ENCODE measurements around the gene PTPN14.

DNA sequence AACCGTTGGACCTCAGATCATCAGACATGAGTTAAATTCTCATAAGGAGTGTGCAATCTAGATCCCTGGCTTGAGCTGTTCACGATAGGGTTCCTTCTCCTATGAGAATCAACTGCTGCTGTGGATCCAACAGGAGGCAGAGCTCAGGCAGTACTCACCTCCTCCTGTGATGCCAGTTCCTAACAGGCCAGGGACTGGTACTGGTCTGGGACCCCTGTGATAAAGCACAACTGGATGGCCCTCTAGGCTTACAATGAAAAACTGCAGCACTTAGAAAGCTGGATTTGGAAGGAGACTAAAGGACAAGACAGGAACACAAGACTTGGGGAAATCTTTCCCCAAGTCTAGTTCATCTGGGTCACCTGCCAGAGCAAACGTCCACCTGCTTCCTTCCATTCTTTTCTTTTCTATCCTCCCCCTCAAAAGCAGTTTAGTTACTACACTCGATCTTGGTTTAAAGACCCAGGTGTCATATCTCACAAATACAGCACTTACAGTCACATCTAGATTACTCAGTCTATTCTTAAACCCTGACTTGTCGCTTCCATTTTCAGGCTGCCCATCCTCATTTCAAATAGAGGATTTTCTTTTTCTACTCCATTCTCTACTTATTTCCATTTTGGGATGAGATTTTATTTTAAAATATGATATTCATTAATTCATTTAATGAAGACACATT is 59.8 kb downstream of the PTPN14 start:
- no peak for TF ChIP-seq TEAD4 (CRISPR knock-in tag; IDR thresholded peaks at IDR 0.05)
- TF ChIP-seq, protein P1, sequence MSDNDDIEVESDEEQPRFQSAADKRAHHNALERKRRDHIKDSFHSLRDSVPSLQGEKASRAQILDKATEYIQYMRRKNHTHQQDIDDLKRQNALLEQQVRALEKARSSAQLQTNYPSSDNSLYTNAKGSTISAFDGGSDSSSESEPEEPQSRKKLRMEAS (CRISPR knock-in tag; IDR thresholded peaks at IDR 0.05), result no peak
- no peak for TF ChIP-seq SP1 (CRISPR knock-in tag; conservative IDR thresholded peaks at IDR 0.05)
- TF ChIP-seq, protein P2, sequence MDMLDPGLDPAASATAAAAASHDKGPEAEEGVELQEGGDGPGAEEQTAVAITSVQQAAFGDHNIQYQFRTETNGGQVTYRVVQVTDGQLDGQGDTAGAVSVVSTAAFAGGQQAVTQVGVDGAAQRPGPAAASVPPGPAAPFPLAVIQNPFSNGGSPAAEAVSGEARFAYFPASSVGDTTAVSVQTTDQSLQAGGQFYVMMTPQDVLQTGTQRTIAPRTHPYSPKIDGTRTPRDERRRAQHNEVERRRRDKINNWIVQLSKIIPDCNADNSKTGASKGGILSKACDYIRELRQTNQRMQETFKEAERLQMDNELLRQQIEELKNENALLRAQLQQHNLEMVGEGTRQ (CRISPR knock-in tag; IDR thresholded peaks at IDR 0.05), result no peak
- TF ChIP-seq FOXK1 (CRISPR knock-in tag; IDR thresholded peaks at IDR 0.05), result no peak
- TF ChIP-seq, protein P3, sequence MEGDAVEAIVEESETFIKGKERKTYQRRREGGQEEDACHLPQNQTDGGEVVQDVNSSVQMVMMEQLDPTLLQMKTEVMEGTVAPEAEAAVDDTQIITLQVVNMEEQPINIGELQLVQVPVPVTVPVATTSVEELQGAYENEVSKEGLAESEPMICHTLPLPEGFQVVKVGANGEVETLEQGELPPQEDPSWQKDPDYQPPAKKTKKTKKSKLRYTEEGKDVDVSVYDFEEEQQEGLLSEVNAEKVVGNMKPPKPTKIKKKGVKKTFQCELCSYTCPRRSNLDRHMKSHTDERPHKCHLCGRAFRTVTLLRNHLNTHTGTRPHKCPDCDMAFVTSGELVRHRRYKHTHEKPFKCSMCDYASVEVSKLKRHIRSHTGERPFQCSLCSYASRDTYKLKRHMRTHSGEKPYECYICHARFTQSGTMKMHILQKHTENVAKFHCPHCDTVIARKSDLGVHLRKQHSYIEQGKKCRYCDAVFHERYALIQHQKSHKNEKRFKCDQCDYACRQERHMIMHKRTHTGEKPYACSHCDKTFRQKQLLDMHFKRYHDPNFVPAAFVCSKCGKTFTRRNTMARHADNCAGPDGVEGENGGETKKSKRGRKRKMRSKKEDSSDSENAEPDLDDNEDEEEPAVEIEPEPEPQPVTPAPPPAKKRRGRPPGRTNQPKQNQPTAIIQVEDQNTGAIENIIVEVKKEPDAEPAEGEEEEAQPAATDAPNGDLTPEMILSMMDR (IDR thresholded peaks at IDR 0.05), result no peak
- no peak for TF ChIP-seq JUN (CRISPR knock-in tag; IDR thresholded peaks at IDR 0.05)
- no peak for TF ChIP-seq ZNF138 (CRISPR knock-in tag; conservative IDR thresholded peaks at IDR 0.05)
- TF ChIP-seq, protein P4, sequence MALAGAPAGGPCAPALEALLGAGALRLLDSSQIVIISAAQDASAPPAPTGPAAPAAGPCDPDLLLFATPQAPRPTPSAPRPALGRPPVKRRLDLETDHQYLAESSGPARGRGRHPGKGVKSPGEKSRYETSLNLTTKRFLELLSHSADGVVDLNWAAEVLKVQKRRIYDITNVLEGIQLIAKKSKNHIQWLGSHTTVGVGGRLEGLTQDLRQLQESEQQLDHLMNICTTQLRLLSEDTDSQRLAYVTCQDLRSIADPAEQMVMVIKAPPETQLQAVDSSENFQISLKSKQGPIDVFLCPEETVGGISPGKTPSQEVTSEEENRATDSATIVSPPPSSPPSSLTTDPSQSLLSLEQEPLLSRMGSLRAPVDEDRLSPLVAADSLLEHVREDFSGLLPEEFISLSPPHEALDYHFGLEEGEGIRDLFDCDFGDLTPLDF (CRISPR knock-in tag; IDR thresholded peaks at IDR 0.05), result no peak
- no peak for TF ChIP-seq CREB1 (CRISPR knock-in tag; IDR thresholded peaks at IDR 0.05)
- no peak for TF ChIP-seq GABPB1 (CRISPR knock-in tag; IDR thresholded peaks at IDR 0.05)
- TF ChIP-seq, protein P5, sequence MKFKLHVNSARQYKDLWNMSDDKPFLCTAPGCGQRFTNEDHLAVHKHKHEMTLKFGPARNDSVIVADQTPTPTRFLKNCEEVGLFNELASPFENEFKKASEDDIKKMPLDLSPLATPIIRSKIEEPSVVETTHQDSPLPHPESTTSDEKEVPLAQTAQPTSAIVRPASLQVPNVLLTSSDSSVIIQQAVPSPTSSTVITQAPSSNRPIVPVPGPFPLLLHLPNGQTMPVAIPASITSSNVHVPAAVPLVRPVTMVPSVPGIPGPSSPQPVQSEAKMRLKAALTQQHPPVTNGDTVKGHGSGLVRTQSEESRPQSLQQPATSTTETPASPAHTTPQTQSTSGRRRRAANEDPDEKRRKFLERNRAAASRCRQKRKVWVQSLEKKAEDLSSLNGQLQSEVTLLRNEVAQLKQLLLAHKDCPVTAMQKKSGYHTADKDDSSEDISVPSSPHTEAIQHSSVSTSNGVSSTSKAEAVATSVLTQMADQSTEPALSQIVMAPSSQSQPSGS (CRISPR knock-in tag; IDR thresholded peaks at IDR 0.05; ENCODE audit: borderline replicate concordance, low read depth), result no peak
